Measurements from ENCODE around the gene TLR10. TPM values are rescaled to one million over a fixed set of nuclear protein-coding genes. Genes with fewer than 3 reads are reported as not detected.

Gene TLR10
- polyA plus RNA-seq, 1 of the 3 experiments (the other 2 are of a cell fraction): not detected

DNA sequence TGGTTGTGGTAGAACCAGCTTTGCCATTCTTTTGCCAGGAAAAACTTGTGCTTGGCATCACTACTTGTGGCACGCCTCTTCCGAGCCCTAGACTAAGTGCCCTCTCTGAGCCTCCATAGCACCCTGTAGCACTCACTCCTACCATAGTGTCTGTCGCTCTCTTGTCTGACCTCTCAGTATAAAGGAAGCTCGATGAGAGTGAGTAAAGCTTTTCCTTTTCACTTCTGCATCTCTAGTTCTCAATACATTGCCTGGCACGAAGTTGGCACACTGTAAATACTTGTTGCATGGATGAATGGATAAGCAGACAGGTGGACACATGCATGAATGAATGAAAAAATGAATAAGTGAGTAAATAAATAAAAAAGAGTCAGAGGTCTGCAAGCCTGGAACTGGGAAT, 48.3 kb downstream of the TLR10 start:
- DNase-seq: no peak
- no peaks in the 10 kb centered on the region for H3K4me1 ChIP-seq (ENCODE audit: control insufficient read depth in 1 of 2, insufficient read depth in 2 of 2, low read depth in 1 of 2, low read length in 1 of 2)
- ChIA-PET POLR2A (no interaction called here), CTCF (interaction anchor here (0.8 to 2.9 kb wide), 4 partner anchors 48 to 560 kb away, joined by 3 to 23 read pairs (median 4); partner anchors contain the start of gene TLR10)
- H2AFZ ChIP-seq (ENCODE audit: low read depth): no peak overlapping the region
- H3K27ac ChIP-seq (ENCODE audit: low read depth in 2 of 2, low read length in 1 of 2): no peak overlapping the region
- H3K27me3 ChIP-seq (ENCODE audit: insufficient read depth): no peaks in the 10 kb centered on the region
- no peaks in the 10 kb centered on the region for H3K36me3 ChIP-seq (replicated peaks in 1 of 2; ENCODE audit: control insufficient read depth in 1 of 2, insufficient read depth in 2 of 2, low read length in 1 of 2)
- H3F3A ChIP-seq (replicated peaks; ENCODE audit: insufficient read depth): no peaks in the 10 kb centered on the region
- 45% methylated on average over 4 of the region's 5 CpGs for WGBS (ENCODE audit: low lambda C conversion rate)
- TF ChIP-seq, protein P1, sequence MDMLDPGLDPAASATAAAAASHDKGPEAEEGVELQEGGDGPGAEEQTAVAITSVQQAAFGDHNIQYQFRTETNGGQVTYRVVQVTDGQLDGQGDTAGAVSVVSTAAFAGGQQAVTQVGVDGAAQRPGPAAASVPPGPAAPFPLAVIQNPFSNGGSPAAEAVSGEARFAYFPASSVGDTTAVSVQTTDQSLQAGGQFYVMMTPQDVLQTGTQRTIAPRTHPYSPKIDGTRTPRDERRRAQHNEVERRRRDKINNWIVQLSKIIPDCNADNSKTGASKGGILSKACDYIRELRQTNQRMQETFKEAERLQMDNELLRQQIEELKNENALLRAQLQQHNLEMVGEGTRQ (IDR thresholded peaks at IDR 0.05; ENCODE audit: borderline replicate concordance, low read depth, low read length): no peak
- TF ChIP-seq, protein P2, sequence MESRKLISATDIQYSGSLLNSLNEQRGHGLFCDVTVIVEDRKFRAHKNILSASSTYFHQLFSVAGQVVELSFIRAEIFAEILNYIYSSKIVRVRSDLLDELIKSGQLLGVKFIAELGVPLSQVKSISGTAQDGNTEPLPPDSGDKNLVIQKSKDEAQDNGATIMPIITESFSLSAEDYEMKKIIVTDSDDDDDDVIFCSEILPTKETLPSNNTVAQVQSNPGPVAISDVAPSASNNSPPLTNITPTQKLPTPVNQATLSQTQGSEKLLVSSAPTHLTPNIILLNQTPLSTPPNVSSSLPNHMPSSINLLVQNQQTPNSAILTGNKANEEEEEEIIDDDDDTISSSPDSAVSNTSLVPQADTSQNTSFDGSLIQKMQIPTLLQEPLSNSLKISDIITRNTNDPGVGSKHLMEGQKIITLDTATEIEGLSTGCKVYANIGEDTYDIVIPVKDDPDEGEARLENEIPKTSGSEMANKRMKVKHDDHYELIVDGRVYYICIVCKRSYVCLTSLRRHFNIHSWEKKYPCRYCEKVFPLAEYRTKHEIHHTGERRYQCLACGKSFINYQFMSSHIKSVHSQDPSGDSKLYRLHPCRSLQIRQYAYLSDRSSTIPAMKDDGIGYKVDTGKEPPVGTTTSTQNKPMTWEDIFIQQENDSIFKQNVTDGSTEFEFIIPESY (IDR thresholded peaks at IDR 0.05; ENCODE audit: borderline replicate concordance, low read depth): no peak
- no peaks in the 10 kb centered on the region for H3K9me3 ChIP-seq
- no peaks in the 10 kb centered on the region for H3K79me2 ChIP-seq (ENCODE audit: insufficient read depth)
- no peaks in the 10 kb centered on the region for H4K20me1 ChIP-seq (ENCODE audit: insufficient read depth)
- H3K4me2 ChIP-seq: no peak overlapping the region
- H3K9ac ChIP-seq: no peak overlapping the region
- no peak overlapping the region for H3K4me3 ChIP-seq (ENCODE audit: low read depth in 2 of 2, low read length in 1 of 2)
- no peaks in the 10 kb centered on the region for H3K9me2 ChIP-seq

DNA sequence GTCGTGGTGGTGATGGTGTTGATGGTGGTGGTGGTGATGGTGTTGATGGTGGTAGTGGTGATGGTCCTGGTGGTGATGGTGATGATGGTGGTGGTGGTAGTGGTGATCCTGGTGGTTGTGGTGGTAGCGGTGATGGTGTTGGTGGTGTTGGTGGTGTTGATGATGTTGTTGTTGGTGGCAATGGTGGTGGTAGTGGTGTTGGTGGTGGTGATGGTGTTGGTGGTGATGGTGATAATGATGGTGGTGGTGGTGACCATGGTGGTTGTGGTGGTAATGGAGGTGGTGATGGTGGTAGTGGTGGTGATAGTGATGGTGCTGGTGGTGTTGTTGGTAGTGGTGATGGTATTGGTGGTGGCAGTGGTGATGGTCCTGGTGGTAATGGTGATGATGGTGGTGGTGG, 49.1 kb downstream of the TLR10 start:
- no peak overlapping the region for H2AFZ ChIP-seq (ENCODE audit: low read depth)
- CTCF ChIA-PET: interaction anchor here (2.9 kb wide), 1 partner anchor 554 kb away, joined by 23 read pairs; no protein-coding TSS in a partner anchor

More for the DNA sequence above, 49.1 kb downstream of the TLR10 start:
- Histone ChIP-seq H3K4me3 (ENCODE audit: low read depth in 2 of 2, low read length in 1 of 2) (no peak overlapping the region), H3K4me2 (no peak overlapping the region), H3K4me1 (ENCODE audit: control insufficient read depth in 1 of 2, insufficient read depth in 2 of 2, low read depth in 1 of 2, low read length in 1 of 2) (no peaks in the 10 kb centered on the region), H3F3A (replicated peaks; ENCODE audit: insufficient read depth) (no peaks in the 10 kb centered on the region), H3K36me3 (replicated peaks in 1 of 2; ENCODE audit: control insufficient read depth in 1 of 2, insufficient read depth in 2 of 2, low read length in 1 of 2) (no peaks in the 10 kb centered on the region), H3K27me3 (ENCODE audit: insufficient read depth) (no peaks in the 10 kb centered on the region), H3K9ac (no peak overlapping the region), H3K79me2 (ENCODE audit: insufficient read depth) (no peaks in the 10 kb centered on the region), H3K9me3 (no peaks in the 10 kb centered on the region), H4K20me1 (ENCODE audit: insufficient read depth) (no peaks in the 10 kb centered on the region), H3K9me2 (no peaks in the 10 kb centered on the region), H3K27ac (ENCODE audit: low read depth in 2 of 2, low read length in 1 of 2) (no peak overlapping the region)
- TF ChIP-seq REST (IDR thresholded peaks at IDR 0.05; ENCODE audit: low read depth, low read length) (no peak), FOXM1 (IDR thresholded peaks at IDR 0.05; ENCODE audit: low read depth) (no peak), POLR2AphosphoS5 (IDR thresholded peaks at IDR 0.05; ENCODE audit: low read depth, low read length) (no peak)
- 55% methylated on average over 2 of the region's 2 CpGs for WGBS (ENCODE audit: low lambda C conversion rate)
- DNase-seq: no peak
- POLR2A ChIA-PET: no interaction called here

Data from SK-N-SH (cell line).